GM12892 (cell line): ENCODE measurements around the gene POU6F2.

Source experiments
- POLR2A ChIP-seq: IDR thresholded peaks from 2 replicates; pipeline ENCODE4 v1.6.1; 2011; ENCODE audit warnings: low read depth, low read length, control low read depth
- POLR2AphosphoS5 ChIP-seq: IDR thresholded peaks from 2 replicates; pipeline ENCODE4 v1.6.1; 2011; ENCODE audit warnings: low read depth, low read length, control low read depth
- TAF1 ChIP-seq: IDR thresholded peaks from 2 replicates; pipeline ENCODE4 v1.6.1; 2011; ENCODE audit warnings: low read depth, mild to moderate bottlenecking, control low read depth, low read length, borderline replicate concordance

DNA sequence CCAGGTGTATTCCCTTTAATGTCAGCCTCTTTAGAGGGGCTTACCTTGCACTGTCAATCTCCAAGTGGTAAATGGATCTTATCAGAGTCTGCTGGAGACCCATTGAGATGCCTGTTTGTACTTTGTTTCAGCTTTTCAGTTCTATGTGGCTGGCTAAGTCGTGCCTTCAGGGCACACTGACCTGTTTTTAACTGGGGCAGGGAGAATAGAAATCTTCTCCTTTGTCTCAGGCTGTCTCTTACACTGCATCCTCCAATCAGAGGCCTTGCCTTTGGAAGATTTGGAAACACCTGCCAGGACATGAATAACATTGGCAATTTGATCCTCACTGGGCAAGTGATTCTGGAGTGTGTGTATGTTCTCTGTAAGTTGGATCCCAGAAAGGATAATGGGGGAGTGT lies 65.0 kb downstream of the POU6F2 start:
- no peak for TF ChIP-seq POLR2A
- TF ChIP-seq POLR2AphosphoS5: no peak
- no peak for TF ChIP-seq TAF1
